Tibial artery (tissue), 4 donors: Measurements from ENCODE around the gene SEMA3C.

Source experiments
- DNase-seq, 2 donors: peaks; one replicate each; pipeline ENCODE4 v3.0.0-alpha.2; 2019
- H3K27ac ChIP-seq, 2 donors: fragments of 200-600 bp; sonication (generic) in 1 of 2; 1 replicate in 1 of 2; 2 replicates in 1 of 2; pipeline ENCODE4 v1.5.1; 2018 to 2019; ENCODE audit warnings: mild to moderate bottlenecking in 1 of 2
- H3K27me3 ChIP-seq, 2 donors: fragments of 200-600 bp; sonication (generic) in 1 of 2; one replicate each; pipeline versions ENCODE4 v1.5.1 to v1.6.0; 2016 to 2019
- H3K36me3 ChIP-seq, 3 donors: fragments of 200-600 bp; sonication (generic) in 2 of 3; one replicate each; pipeline ENCODE4 v1.5.1; 2016 to 2019; ENCODE audit warnings: mild to moderate bottlenecking in 2 of 3
- H3K4me1 ChIP-seq, 4 donors: fragments of 200-600 bp; sonication (generic) in 2 of 4; 1 replicate in 3 of 4; 2 replicates in 1 of 4; pipeline ENCODE4 v1.5.1; 2016 to 2019
- H3K4me3 ChIP-seq, 2 donors: fragments of 200-600 bp; sonication (generic) in 1 of 2; 1 replicate in 1 of 2; 2 replicates in 1 of 2; pipeline ENCODE4 v1.5.1; 2018 to 2019; ENCODE audit warnings: mild to moderate bottlenecking in 2 of 2
- H3K9me3 ChIP-seq, 3 donors: fragments of 200-600 bp; sonication (generic) in 1 of 3; one replicate each; pipeline ENCODE4 v1.5.1; 2016 to 2019
- CTCF ChIP-seq, 2 experiments: fragments of 200-600 bp in 1 of 2; fragments of 450-650 bp in 1 of 2; IDR thresholded peaks; one replicate each; pipeline ENCODE4 v1.5.1; 2017 to 2019; ENCODE audit warnings: antibody characterized with exemption in 2 of 2, mild to moderate bottlenecking in 1 of 2, moderate library complexity in 1 of 2
- intact Hi-C: fragments of 100-400 bp; cut with DNase I; formaldehyde crosslinking; loops from one replicate; pipeline ENCODE4 v1.15.0; 2023; ENCODE audit warnings: low total_unique reads

Gene SEMA3C

DNA sequence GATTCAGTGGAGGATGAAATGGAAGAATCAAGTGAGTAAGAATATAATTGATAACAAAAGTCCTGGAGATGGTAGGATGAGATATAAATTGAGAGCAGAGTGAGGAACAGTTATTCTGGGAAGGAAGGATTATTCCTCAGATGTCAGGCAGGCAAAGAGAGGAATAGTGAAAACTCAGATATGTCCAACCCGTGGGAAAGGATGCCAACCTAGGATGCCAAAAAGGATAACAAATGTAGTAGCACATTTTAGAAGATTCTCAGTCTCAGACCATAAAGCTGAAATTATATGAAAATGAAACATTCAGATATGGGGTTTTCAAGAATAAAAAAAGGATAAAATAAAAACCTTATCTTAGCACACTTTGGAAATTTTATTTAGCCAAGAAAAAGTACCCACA is 131.1 kb downstream of the SEMA3C start:
- intact Hi-C loops, result no loop called here
- no peak for DNase-seq
- Histone ChIP-seq H3K4me1 (peaks cover 0 to 55% (median 20%) of the 10 kb centered on the region in 4 donors), H3K27me3 (no peaks in the 10 kb centered on the region), H3K36me3 (no peaks in the 10 kb centered on the region), H3K9me3 (no peaks in the 10 kb centered on the region), H3K27ac (no peak overlapping the region), H3K4me3 (no peak overlapping the region)
- TF ChIP-seq CTCF (IDR thresholded peaks at IDR 0.05), result no peak

DNA sequence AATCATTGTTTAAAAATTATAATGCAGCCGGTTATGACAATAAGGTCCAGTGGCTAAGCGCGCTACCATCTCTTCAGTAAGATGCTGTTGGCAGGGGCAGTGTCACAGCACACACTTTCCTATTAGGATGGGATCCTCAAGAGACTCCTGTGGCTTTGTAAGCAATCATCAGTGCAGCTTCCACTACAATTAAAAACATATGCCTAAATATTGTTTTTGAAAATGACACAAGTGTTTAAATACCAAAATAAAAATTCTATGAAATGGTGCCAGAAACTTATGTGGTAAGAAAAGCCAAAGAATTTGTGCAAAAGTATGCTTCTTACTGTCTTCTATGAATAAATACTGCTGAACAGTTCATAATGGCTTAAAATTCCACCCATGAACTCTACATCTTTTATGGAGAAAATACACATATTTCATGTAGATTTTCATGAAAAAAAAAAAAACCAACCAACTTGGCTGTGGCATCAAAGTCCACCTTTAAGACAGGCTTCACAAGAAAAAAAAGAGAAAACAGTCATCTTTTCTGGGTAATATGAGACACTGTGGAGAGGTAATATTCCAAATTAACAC is 132.8 kb downstream of the SEMA3C start:
- H3K36me3 ChIP-seq, result no peaks in the 10 kb centered on the region
- TF ChIP-seq CTCF (IDR thresholded peaks at IDR 0.05), result no peak
- H3K4me1 ChIP-seq, result peaks cover 0 to 59% (median 30%) of the 10 kb centered on the region in 4 donors
- intact Hi-C loops, result no loop called here
- no peaks in the 10 kb centered on the region for H3K27me3 ChIP-seq
- no peak overlapping the region for H3K27ac ChIP-seq
- H3K4me3 ChIP-seq, result no peak overlapping the region
- no peak for DNase-seq
- H3K9me3 ChIP-seq, result no peaks in the 10 kb centered on the region

GRCh38 chr7:80785276-80785675 is 133.6 kb downstream of the SEMA3C start:
- Histone ChIP-seq H3K4me3 (no peak overlapping the region), H3K27ac (no peak overlapping the region), H3K4me1 (peaks cover 0 to 59% (median 29%) of the 10 kb centered on the region in 4 donors), H3K9me3 (no peaks in the 10 kb centered on the region), H3K36me3 (no peaks in the 10 kb centered on the region), H3K27me3 (no peaks in the 10 kb centered on the region)
- intact Hi-C loops, result no loop called here
- no peak for TF ChIP-seq CTCF (IDR thresholded peaks at IDR 0.05)
- no peak for DNase-seq

DNA sequence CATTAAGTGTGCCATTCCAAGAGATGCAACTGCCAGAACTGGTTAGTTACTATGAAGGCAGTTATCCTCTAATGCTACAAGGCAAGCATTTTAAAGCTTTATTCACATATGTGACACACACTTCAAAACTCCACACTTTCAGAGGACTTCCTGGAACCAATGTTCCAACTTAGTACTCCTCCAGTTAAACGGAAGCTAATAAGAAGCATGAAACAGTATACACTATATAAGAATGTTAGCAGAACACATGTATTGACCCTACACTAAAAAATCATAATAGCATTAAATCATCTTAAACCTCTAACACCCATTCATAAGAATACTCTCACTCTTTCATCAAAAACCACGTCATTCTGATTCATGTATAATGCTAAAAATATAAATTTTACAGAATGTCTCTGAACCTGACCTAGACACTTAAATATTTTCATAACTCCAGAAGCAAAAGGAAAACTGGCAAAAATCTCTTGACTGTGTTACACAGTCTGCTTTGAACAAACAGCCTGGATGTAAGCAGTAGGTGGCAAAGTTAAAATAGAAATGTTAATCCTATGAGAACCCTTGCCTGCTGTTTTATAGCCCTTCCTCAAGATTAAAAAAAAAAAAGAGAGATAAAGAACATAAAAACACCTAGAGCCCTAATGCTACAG is 135.0 kb downstream of the SEMA3C start:
- TF ChIP-seq CTCF (IDR thresholded peaks at IDR 0.05), result no peak
- H3K4me3 ChIP-seq, result no peak overlapping the region
- H3K4me1 ChIP-seq, result peaks cover 0 to 54% (median 25%) of the 10 kb centered on the region in 4 donors
- H3K27ac ChIP-seq, result peak overlapping the region; percentile 19 to 77
- intact Hi-C loops, result no loop called here
- no peaks in the 10 kb centered on the region for H3K36me3 ChIP-seq
- H3K9me3 ChIP-seq, result no peaks in the 10 kb centered on the region
- no peaks in the 10 kb centered on the region for H3K27me3 ChIP-seq
- DNase-seq, result no peak

DNA sequence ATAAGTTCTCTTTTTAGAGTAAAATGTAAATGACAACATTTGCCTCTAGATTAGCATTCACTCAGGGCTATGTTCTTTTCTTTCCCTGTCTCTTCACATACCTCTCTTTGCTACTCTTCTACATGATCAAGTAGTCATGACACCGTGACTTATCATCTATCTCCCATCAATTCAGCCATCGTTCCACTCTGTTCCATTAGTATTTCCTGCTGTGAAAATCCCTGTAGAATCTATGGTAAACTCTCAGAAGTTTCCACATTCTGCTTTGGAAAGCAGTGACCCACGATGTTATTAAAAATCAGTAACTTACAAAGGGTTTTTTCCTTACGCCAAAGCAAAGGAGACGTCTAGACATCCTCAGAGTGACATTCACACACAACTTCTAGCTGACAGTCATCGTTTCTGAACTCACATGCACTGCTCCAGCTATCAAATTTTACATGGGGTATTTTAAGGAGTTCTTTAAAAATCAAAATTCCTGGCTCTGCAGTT is 135.6 kb downstream of the SEMA3C start:
- no peak for DNase-seq
- intact Hi-C loops, result no loop called here
- no peak for TF ChIP-seq CTCF (IDR thresholded peaks at IDR 0.05)

More for the DNA sequence above, 135.6 kb downstream of the SEMA3C start:
- Histone ChIP-seq H3K9me3 (no peaks in the 10 kb centered on the region), H3K4me3 (no peak overlapping the region), H3K27ac (peak overlapping the region; percentile 19 to 77), H3K4me1 (peaks cover 0 to 54% (median 25%) of the 10 kb centered on the region in 4 donors), H3K36me3 (no peaks in the 10 kb centered on the region), H3K27me3 (no peaks in the 10 kb centered on the region)
